ENCODE data around the gene MIA2.

DNA sequence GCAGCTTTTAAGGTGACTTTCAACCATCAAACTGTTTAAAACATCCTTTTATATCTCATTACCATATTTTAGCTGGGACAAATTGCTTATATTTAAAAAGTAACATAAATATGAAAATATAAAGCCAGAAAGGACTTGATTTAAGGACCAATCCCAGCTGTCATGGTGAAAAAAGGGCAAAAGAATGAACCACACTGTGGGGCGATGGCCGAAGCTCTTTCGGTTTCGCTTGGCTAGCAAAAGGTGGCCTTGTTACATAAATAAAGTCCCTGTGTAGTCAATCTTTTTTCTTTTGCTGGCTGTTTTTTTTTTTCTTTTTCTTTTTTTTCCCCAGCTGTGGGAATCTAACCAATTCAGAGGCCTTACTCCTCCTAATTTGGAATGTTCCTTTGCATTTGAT lies 147.7 kb downstream of the MIA2 start:
- TF ChIP-seq, protein P1, sequence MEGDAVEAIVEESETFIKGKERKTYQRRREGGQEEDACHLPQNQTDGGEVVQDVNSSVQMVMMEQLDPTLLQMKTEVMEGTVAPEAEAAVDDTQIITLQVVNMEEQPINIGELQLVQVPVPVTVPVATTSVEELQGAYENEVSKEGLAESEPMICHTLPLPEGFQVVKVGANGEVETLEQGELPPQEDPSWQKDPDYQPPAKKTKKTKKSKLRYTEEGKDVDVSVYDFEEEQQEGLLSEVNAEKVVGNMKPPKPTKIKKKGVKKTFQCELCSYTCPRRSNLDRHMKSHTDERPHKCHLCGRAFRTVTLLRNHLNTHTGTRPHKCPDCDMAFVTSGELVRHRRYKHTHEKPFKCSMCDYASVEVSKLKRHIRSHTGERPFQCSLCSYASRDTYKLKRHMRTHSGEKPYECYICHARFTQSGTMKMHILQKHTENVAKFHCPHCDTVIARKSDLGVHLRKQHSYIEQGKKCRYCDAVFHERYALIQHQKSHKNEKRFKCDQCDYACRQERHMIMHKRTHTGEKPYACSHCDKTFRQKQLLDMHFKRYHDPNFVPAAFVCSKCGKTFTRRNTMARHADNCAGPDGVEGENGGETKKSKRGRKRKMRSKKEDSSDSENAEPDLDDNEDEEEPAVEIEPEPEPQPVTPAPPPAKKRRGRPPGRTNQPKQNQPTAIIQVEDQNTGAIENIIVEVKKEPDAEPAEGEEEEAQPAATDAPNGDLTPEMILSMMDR (IDR thresholded peaks at IDR 0.05 in 4 of 5, conservative IDR thresholded peaks at IDR 0.05 in 1 of 5) = no peak
- no peak for TF ChIP-seq POLR2A (IDR thresholded peaks at IDR 0.05)

Measured in gastrocnemius medialis (tissue), 4 donors.